T-helper 1 cell treated with Interleukin-12 subunit alpha and Interleukin-12 subunit beta and Interleukin-4 antibody, amounts not matched to agents 30 ng/mL and 1 ng/mL, for 36 hours (primary cell): ENCODE results near the gene CLNK. TPM values are rescaled to one million over a fixed set of nuclear protein-coding genes. Genes with fewer than 3 reads are reported as not detected.

Experiments
- intact Hi-C: fragments of 100-400 bp; cut with micrococcal nuclease; formaldehyde crosslinking; loops from one replicate; pipeline ENCODE4 v1.15.1; 2024
- total RNA-seq: library from RNA; stranded (reverse); gene quantifications from 2 replicates; pipeline ENCODE4 v1.2.3, GENCODE V29; 2022

The CLNK gene
- total RNA-seq, 1 donor from 2014 or later: not detected

DNA sequence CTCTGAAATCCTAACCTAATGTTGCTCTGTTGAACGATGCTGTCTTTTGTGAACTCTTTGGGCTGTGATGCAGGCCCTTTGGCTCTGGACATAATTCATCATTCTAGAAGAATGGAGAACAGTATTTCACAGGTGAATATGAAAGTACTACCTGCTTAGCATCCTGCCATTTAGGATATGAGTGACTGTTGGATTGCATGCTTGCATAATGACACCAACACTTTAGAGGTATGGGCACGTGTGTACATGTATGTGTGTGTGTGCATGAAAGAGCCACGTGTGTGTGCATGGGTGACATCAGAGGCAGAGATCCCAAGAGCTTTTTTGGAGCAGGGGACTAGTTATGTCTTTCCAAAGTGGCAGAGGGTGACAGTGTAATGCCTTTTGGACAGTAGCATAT, 157.1 kb downstream of the CLNK start:
- intact Hi-C loops: no loop called here

DNA sequence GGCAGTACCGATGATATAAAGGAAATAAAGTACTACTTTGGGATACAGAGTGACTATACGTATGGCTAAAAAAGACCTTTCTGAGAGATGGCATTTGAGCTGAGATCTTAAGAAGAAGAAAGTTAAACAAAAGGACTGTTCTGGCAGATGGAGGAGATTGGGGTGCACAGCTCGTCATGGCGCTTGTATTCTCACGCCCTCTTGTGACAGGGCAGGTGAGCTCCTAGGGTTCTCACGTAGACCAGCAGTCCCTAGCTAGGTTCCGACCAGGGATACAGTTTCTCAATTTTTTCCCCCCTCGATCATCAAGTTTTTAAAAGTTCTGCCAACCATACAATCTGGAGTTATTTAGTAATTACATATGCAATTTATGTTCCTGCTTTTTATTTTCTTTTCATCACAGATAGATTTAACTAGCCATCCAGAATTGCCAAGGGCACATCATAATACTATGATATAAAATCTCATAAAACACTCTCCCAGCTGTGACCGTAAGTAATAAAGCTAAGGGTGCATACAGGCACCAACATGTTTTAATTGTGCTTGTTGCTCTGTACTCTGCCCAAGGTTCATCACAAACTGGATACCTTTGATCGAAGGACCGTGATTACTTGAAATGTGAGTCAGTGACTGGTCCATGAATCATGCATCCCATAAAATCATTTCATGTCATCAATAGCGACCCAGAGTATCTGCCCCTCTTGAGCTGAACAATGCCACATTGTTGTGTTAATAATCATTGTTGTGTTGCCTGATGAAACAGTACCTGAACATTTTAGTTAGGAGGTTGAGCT, 157.9 kb downstream of the CLNK start:
- intact Hi-C loops: no loop called here

GRCh38 chr4:10524196-10524833, 160.3 kb downstream of the CLNK start:
- intact Hi-C loops: no loop called here

- intact Hi-C loops: no loop called here
These were observed 163.1 kb downstream of the CLNK start for GRCh38 chr4:10521424-10521823.

DNA sequence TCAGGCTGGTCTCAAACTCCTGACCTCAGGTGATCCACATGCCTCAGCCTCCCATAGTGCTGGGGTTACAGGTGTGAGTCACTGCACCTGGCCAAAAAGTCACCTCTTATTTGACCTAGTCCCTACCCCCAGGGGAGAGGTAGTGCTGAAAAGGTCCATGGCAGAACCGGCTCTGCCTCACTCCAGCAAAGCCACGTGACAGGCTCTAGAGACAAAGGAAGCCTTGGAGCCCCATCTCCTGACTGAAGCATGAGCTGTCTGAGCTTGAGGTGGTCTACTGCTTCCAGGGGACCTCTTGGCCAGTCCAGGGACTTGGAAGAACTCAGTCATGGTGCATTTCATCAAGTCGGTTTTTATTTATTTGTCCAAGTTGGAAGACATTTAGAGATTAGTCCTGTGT, 174.8 kb downstream of the CLNK start:
- intact Hi-C loops: no loop called here

GRCh38 chr4:10506077-10506476, 178.5 kb downstream of the CLNK start:
- intact Hi-C loops: no loop called here

DNA sequence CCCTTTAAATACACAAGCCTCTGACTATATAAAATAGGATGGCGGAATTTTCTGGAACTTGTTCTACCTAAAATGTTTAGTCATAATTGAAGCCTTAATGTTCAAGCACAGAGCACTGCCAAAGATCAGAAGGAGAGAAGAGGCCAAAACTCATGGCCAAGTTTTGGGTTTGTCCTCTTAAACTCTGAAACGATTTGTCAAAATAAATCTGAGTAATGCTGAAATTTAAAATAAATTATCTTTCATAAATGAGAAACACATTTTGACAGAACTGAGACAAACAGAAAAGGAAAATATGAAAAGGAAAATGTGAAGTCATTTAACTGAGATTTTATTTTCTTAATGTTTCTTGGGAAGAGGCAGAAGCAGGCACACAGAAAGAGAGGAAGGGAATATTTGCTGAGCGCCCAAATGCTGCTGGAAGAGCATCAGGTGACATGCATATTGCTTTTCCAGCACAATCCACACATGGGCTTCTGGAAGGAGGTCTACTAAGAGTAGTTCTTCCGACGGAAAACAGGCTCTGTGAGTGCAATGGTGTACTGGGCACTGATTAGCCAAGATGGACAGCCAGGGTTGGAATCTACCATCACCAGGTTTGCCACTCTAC, 179.9 kb downstream of the CLNK start:
- intact Hi-C loops: no loop called here

GRCh38 chr4:10502717-10503116, 181.9 kb downstream of the CLNK start:
- intact Hi-C loops: no loop called here

DNA sequence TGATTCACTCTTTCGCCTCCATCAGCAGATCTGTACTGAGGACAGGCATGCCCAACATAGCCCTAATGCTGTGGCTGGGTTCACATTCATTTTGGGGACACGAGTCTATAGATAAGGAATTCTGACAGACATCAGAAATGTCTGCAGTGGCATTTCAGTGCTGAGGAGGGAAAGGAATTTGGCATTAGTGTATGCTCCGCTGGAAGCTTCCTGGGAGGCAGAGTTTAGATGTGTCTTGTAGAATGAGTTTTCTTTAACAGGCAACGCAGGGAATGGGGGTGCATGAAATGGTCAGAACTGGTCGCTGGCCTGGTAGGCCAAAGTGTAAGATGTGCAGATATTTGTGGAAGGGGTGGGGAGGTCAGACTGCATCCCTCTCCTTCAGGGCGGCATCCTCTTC, 183.8 kb downstream of the CLNK start:
- intact Hi-C loops: no loop called here

DNA sequence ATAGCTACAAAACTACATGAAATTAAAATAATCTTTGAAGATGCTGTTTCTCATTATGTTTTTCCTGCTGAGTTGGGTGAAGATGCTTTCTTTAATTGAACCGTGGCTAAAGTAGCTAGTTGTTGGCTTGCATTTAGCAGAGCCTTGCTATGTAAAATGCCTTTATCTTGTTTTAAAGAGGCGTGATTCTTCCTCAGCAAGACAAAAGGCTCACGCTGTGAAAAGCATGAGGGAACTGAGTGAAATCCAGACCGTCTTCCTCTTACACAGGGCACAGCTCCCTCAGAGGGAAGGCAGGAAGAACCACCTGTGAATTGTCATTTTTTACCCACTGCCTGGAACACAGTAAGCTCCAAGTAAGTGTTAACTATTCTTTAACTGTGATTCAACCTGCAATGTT, 188.4 kb downstream of the CLNK start:
- intact Hi-C loops: no loop called here

GRCh38 chr4:10495651-10496050, 188.9 kb downstream of the CLNK start:
- intact Hi-C loops: no loop called here

DNA sequence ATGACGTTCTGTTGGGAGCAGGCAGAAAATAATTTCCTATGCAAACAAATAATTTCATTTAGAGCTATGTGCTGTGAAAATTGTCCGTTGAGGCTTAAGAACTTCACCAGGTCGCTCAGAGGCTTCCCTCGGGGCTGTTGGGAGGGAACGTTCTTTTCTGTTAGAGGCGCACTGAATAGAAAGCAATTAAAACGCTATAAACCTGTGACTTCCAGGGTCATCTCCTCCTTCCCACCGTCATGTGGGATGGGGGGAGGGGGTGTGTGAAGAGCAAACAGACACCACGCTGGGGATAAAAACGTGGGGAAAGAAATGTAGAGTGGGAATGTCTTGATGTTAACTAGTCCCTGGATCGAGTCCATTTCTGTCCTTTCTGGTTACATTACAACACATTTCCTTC, 192.1 kb downstream of the CLNK start:
- intact Hi-C loops: no loop called here

- intact Hi-C loops: no loop called here
These were observed 193.2 kb downstream of the CLNK start for GRCh38 chr4:10491401-10491800.

GRCh38 chr4:10490996-10491395, 193.6 kb downstream of the CLNK start:
- intact Hi-C loops: no loop called here

DNA sequence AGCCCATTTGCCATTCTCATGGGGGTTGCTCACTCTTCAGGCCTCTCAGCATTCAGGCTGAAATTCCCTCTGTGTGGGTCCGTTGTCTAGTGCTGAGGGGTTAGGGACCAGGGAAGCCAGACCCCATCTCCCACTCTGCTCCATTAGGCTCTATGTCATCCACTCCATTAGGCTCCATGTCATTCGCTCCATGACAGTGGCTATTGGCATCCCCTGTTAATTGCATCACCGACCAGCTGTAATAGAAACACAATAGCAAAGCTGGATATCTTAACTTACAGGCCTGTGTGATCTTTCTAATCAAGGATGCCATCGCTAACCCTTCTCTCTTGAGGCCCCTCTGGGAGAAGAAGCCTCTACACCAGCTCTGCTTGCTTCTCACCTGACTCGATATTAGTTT, 201.7 kb downstream of the CLNK start:
- intact Hi-C loops: no loop called here

GRCh38 chr4:10480616-10481015, 204.0 kb downstream of the CLNK start:
- intact Hi-C loops: no loop called here

DNA sequence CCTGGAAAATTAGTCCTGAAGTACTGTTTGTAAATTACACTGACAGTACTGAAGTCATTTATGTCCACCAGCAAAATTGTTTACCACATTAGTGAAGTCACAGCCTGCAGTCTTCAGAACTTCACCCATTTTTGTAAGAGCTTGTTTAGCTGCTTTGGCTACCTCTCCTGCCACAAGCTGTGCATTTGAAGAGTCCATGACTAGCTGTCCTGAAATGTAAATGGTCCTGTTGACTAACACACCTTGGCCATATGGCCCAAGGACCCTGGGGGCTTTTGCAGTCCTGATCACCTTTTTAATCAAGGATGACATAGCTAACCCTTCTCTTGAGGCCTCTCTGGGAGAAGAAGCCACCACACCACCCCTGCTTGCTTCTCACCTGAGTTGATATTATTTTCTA, 205.9 kb downstream of the CLNK start:
- intact Hi-C loops: no loop called here

- intact Hi-C loops: no loop called here
These were observed 214.1 kb downstream of the CLNK start for GRCh38 chr4:10470505-10470904.

GRCh38 chr4:10466161-10466560, 218.4 kb downstream of the CLNK start:
- intact Hi-C loops: no loop called here

DNA sequence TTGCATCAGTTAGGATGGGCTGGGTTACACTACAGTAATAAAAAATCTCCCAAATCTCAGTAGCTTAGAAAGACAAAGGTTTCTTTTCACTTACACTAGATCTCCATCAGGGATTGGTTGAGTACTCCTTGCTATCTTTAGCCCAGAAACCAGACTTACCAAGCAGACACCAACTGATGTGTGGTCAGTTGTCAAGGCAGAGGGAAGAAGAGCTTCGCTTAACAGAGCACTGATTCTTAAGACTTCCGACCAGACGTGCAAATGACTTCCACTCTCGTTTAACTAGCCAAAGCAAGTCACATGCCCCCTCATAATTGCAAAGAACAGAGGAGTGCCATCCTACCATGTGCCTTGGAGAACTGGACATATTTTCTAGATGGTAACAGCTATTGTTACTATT, 221.7 kb downstream of the CLNK start:
- intact Hi-C loops: loop anchor here (5.0 kb wide), 1 partner anchor 209 kb away; no protein-coding TSS in a partner anchor

- intact Hi-C loops: loop anchor here (1.0 to 5.0 kb wide), 8 partner anchors 20 to 1009 kb away; no protein-coding TSS in a partner anchor
These were observed 222.6 kb downstream of the CLNK start for GRCh38 chr4:10461850-10462400.
